22Rv1 (cell line): ENCODE measurements around the gene CRKL.

ENCODE experiments used
- ZFX ChIP-seq: fragments of 450-650 bp; IDR thresholded peaks from 2 replicates; pipeline ENCODE4 v1.6.1; 2017; ENCODE audit warnings: antibody characterized with exemption, borderline replicate concordance
- TF ChIP-seq, protein P1 (sequence below): fragments of 450-650 bp; IDR thresholded peaks from 2 replicates; pipeline ENCODE4 v1.5.1; 2017; ENCODE audit warnings: mild to moderate bottlenecking

DNA sequence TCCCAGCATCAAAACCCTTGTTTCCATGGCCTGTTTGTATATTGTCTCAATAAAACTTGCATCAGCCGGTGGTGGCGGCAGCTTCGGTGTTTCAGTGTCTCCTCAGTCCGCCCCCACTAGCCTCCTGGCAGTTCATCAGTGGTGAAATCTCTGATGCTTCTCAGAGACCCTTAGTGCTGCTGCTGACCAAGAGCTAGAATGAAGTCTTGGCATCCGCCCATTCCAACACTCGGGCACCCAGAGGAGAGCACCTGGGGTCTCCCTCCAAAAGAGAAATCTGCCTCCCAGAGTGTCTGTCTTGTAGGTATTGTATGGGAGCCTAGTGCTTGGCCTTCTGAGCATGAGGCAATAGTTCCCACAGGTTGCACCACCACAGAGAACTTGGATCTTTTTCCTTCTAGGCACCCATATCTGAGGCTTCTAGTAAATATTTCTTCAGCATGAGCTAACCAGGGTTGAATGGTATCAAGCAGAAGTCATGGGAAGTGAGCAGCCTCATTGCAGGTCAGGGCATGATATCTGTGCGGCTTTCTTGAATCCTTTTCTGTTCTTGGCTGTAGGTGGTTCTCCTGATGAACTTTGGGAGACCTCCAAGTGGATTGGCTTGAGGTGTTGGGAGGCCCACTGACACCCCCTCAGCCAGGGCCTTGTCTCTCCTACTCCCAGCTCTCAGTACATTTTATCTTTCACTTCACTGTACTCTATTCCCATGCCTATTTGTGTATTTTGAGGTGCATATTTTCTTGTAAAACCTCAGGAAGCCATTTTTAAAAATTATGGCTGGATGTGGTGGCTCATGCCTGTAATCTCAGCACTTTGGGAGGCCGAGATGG lies 36.7 kb downstream of the CRKL start:
- TF ChIP-seq, protein P1, sequence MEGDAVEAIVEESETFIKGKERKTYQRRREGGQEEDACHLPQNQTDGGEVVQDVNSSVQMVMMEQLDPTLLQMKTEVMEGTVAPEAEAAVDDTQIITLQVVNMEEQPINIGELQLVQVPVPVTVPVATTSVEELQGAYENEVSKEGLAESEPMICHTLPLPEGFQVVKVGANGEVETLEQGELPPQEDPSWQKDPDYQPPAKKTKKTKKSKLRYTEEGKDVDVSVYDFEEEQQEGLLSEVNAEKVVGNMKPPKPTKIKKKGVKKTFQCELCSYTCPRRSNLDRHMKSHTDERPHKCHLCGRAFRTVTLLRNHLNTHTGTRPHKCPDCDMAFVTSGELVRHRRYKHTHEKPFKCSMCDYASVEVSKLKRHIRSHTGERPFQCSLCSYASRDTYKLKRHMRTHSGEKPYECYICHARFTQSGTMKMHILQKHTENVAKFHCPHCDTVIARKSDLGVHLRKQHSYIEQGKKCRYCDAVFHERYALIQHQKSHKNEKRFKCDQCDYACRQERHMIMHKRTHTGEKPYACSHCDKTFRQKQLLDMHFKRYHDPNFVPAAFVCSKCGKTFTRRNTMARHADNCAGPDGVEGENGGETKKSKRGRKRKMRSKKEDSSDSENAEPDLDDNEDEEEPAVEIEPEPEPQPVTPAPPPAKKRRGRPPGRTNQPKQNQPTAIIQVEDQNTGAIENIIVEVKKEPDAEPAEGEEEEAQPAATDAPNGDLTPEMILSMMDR: no peak
- TF ChIP-seq ZFX: no peak
